HCT116 (cell line): Measurements from ENCODE around the gene ADCY1.

Experiments used
- CTCF ChIP-seq, 3 experiments: fragments of 200-600 bp in 1 of 3; sonication (generic) in 1 of 3; IDR thresholded peaks in 2 of 3; conservative IDR thresholded peaks in 1 of 3; 2 replicates each; pipeline ENCODE4 v1.5.1; 2012 to 2017; ENCODE audit warnings: low read depth in 2 of 3, low read length in 2 of 3, antibody characterized with exemption in 1 of 3, borderline replicate concordance in 1 of 3, control low read depth in 1 of 3, mild to moderate bottlenecking in 1 of 3, mixed read lengths in 1 of 3, mixed run types in 1 of 3, moderate library complexity in 1 of 3; ENCODE audit not compliant: insufficient read depth in 1 of 3
- EGR1 ChIP-seq: IDR thresholded peaks from 2 replicates; pipeline ENCODE4 v1.6.1; 2012; ENCODE audit warnings: low read depth
- FOSL1 ChIP-seq: IDR thresholded peaks from 2 replicates; pipeline ENCODE4 v1.6.1; 2012; ENCODE audit warnings: low read depth
- POLR2A ChIP-seq: IDR thresholded peaks from 2 replicates; pipeline ENCODE4 v1.7.0; 2011; ENCODE audit warnings: borderline replicate concordance; ENCODE audit not compliant: insufficient read depth, insufficient read length; ENCODE audit errors: extremely low read depth
- POLR2AphosphoS5 ChIP-seq: IDR thresholded peaks from 2 replicates; pipeline ENCODE4 v1.6.1; 2011; ENCODE audit warnings: mild to moderate bottlenecking, low read depth, low read length, moderate library complexity
- RAD21 ChIP-seq: IDR thresholded peaks from 2 replicates; pipeline ENCODE4 v1.6.1; 2012; ENCODE audit warnings: low read depth, mild to moderate bottlenecking
- ZBTB33 ChIP-seq: IDR thresholded peaks from 2 replicates; pipeline ENCODE4 v1.6.1; 2011; ENCODE audit warnings: mild to moderate bottlenecking, low read length, moderate library complexity; ENCODE audit not compliant: insufficient replicate concordance; ENCODE audit errors: extremely low read depth
- ZFX ChIP-seq: fragments of 450-650 bp; IDR thresholded peaks from 2 replicates; pipeline ENCODE4 v1.6.1; 2017

DNA sequence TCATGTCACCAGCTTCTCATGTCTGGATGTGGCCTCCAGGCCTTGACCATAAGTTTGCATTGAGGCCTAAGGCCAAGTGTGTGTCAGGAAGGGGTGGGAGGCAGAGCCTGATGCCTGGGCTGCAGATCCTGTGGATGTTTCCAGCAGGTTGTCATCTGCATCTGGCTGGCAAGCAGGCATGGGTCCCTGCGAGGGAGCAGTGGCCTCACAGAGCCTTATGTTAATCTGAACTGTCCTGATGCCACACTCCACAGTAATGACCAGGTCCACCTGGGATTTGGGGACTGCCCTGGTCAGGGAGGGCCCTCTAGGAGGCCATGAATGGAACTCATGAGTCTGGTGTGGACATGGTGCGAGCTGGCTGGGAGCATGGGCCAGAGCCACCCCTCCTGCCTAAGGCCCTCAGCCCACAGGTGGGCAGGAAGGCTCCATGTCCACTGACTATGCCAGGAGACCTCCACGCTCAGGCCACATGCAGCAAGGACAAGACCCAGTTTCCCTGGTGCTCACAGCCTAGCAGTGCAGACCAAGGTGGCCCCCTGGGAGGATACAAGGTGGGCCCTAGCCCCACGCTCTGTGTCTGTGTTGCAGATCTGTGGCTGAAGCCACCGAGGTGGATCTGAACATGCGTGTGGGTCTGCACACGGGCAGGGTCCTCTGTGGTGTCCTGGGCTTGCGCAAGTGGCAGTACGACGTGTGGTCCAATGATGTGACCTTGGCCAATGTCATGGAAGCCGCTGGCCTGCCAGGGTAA lies 83.1 kb downstream of the ADCY1 start:
- TF ChIP-seq CTCF (IDR thresholded peaks at IDR 0.05 in 2 of 3, conservative IDR thresholded peaks at IDR 0.05 in 1 of 3; ENCODE audit: borderline replicate concordance in 1 of 3, insufficient read depth in 1 of 3, low read depth in 2 of 3, low read length in 2 of 3) (no peak), ZFX (no peak), POLR2A (no peak), RAD21 (no peak), ZBTB33 (no peak), EGR1 (no peak), FOSL1 (no peak), POLR2AphosphoS5 (no peak)
